Measurements from ENCODE around the gene RAB19.

The RAB19 gene

DNA sequence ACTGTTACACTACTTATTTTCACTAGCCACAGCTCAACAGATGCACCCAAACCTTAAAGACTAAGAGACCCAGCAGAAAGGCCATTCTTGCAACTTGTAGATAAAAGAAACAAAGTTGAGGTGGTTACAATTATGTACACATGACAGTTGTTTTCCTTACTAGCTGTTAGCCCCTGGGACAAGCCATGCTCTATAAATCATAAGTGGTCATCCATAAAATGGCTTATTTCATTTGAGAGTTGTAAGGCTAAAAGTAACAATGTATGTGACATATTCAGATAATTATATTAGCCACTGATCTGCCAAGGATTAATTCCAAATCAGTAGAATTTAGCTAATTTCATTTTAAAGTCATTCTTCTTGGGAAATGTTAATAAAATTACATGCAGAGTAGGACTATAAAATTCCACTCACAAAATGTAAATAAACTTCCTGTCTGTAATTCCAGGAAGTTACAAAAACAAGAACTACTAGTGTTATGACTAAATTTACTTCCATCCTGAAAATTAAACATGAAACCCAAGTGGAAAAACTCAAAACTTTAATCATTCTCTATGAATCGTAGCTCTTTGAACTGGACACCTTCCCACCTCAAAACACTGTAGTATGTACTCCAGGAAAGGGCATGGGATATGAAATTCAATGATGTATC, 18.8 kb upstream of the RAB19 start:
- no peak for DNase-seq
- H3K27me3 ChIP-seq: no peaks in the 10 kb centered on the region
- peaks cover 3% of the 10 kb centered on the region for H3K36me3 ChIP-seq
- no peak overlapping the region for H3K4me3 ChIP-seq (ENCODE audit: low read depth, low read length)
- TF ChIP-seq CTCF (IDR thresholded peaks at IDR 0.05; ENCODE audit: low read depth, low read length): no peak
- no peaks in the 10 kb centered on the region for H3K9me3 ChIP-seq
- peaks cover 4% of the 10 kb centered on the region; the same call in 1 of the 2 replicates for H3K4me1 ChIP-seq

- peaks cover 4% of the 10 kb centered on the region; the same call in 1 of the 2 replicates for H3K4me1 ChIP-seq
- TF ChIP-seq CTCF (IDR thresholded peaks at IDR 0.05; ENCODE audit: low read depth, low read length): no peak
- no peaks in the 10 kb centered on the region; the same call in 1 of the 2 replicates for H3K27me3 ChIP-seq
- no peak overlapping the region for H3K4me3 ChIP-seq (ENCODE audit: low read depth, low read length)
- H3K36me3 ChIP-seq: no peaks in the 10 kb centered on the region
- H3K9me3 ChIP-seq: no peaks in the 10 kb centered on the region
- no peak for DNase-seq
Measured at GRCh38 chr7:140389445-140389844, 14.4 kb upstream of the RAB19 start.

- Histone ChIP-seq H3K9me3 (no peaks in the 10 kb centered on the region), H3K4me3 (ENCODE audit: low read depth, low read length) (no peak overlapping the region), H3K27me3 (no peaks in the 10 kb centered on the region; the same call in 1 of the 2 replicates), H3K4me1 (peaks cover 4% of the 10 kb centered on the region; the same call in 1 of the 2 replicates), H3K36me3 (no peaks in the 10 kb centered on the region)
- no peak for DNase-seq
- TF ChIP-seq CTCF (IDR thresholded peaks at IDR 0.05; ENCODE audit: low read depth, low read length): no peak
Measured at GRCh38 chr7:140390034-140390433, 13.8 kb upstream of the RAB19 start.

- Histone ChIP-seq H3K9me3 (no peaks in the 10 kb centered on the region), H3K36me3 (no peaks in the 10 kb centered on the region), H3K4me3 (ENCODE audit: low read depth, low read length) (no peak overlapping the region), H3K4me1 (no peaks in the 10 kb centered on the region), H3K27me3 (no peaks in the 10 kb centered on the region; the same call in 1 of the 2 replicates)
- DNase-seq: no peak
- TF ChIP-seq CTCF (IDR thresholded peaks at IDR 0.05; ENCODE audit: low read depth, low read length): no peak
Measured at GRCh38 chr7:140390466-140391190, 13.2 kb upstream of the RAB19 start.

DNA sequence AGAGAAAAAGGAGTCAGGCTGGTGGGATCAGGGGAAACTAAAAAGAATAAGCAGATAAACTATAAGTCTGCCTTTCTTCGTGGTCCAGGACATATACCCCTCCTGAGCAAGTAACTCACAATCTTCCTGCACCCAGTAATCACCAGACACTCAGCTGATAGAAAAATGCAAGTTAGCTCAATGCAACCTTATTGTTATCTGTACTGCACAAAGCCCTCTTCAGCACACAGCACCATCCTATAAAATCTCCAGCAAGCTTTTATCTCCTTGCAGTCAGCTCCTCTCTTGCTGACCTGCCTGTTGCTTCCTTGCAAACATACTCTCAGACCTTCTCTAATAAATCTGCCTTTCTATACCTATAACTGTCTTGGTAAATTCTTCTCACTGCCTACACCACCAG, 12.2 kb upstream of the RAB19 start:
- Histone ChIP-seq H3K4me3 (ENCODE audit: low read depth, low read length) (no peak overlapping the region), H3K9me3 (no peaks in the 10 kb centered on the region), H3K27me3 (no peaks in the 10 kb centered on the region; the same call in 1 of the 2 replicates), H3K4me1 (no peaks in the 10 kb centered on the region), H3K36me3 (no peaks in the 10 kb centered on the region)
- TF ChIP-seq CTCF (IDR thresholded peaks at IDR 0.05; ENCODE audit: low read depth, low read length): no peak
- no peak for DNase-seq

- Histone ChIP-seq H3K27me3 (peaks cover 1% of the 10 kb centered on the region), H3K9me3 (no peaks in the 10 kb centered on the region), H3K4me1 (no peaks in the 10 kb centered on the region), H3K36me3 (no peaks in the 10 kb centered on the region), H3K4me3 (ENCODE audit: low read depth, low read length) (no peak overlapping the region)
- no peak for DNase-seq
- TF ChIP-seq CTCF (IDR thresholded peaks at IDR 0.05; ENCODE audit: low read depth, low read length): no peak
Measured at GRCh38 chr7:140393756-140394306, 10.0 kb upstream of the RAB19 start.

Measured in BE2C (cell line).